Measurements from ENCODE around the gene PDS5A.
"Not testable (repeated sequence)": the region's sequence is repeated elsewhere in the genome, so short reads cannot be mapped to it uniquely, and the experiment has no call there.

PDS5A gene

GRCh38 chr4:39936565-39937418 lies 40.9 kb downstream of the PDS5A start:
- Mint-ChIP-seq H3K9me3 (no peaks in the 10 kb centered on the region), H3K36me3 (ENCODE audit: low read depth) (peaks cover 58% of the 10 kb centered on the region), H3K4me3 (no peak overlapping the region), H3K27me3 (no peaks in the 10 kb centered on the region), H3K4me1 (ENCODE audit: low read depth) (peaks cover 72% of the 10 kb centered on the region), H3K27ac (peak overlapping the region; percentile 68)
- no peak for DNase-seq

- peaks cover 68% of the 10 kb centered on the region for H3K4me1 Mint-ChIP-seq (ENCODE audit: low read depth)
- no peak for DNase-seq
- peak overlapping the region; percentile 40 for H3K4me3 Mint-ChIP-seq
Measured at GRCh38 chr4:39933671-39934590, 43.8 kb downstream of the PDS5A start.

GRCh38 chr4:39932776-39933402 lies 44.8 kb downstream of the PDS5A start:
- H3K4me1 Mint-ChIP-seq (ENCODE audit: low read depth): peaks cover 65% of the 10 kb centered on the region
- H3K27me3 Mint-ChIP-seq: no peaks in the 10 kb centered on the region
- peak overlapping the region; percentile 82 for H3K27ac Mint-ChIP-seq
- H3K4me3 Mint-ChIP-seq: peak overlapping the region; percentile 40
- no peak for DNase-seq
- peaks cover 62% of the 10 kb centered on the region for H3K36me3 Mint-ChIP-seq (ENCODE audit: low read depth)
- H3K9me3 Mint-ChIP-seq: no peaks in the 10 kb centered on the region

More at GRCh38 chr4:39933671-39934590, 43.8 kb downstream of the PDS5A start:
- Mint-ChIP-seq H3K9me3 (no peaks in the 10 kb centered on the region), H3K36me3 (ENCODE audit: low read depth) (peaks cover 60% of the 10 kb centered on the region), H3K27me3 (no peaks in the 10 kb centered on the region), H3K27ac (peak overlapping the region; percentile 51)

GRCh38 chr4:39931441-39931901 lies 46.2 kb downstream of the PDS5A start:
- Mint-ChIP-seq H3K4me3 (no peak overlapping the region), H3K36me3 (ENCODE audit: low read depth) (peaks cover 63% of the 10 kb centered on the region), H3K27ac (peak overlapping the region; percentile 82), H3K4me1 (ENCODE audit: low read depth) (peaks cover 61% of the 10 kb centered on the region), H3K27me3 (no peaks in the 10 kb centered on the region), H3K9me3 (no peaks in the 10 kb centered on the region)
- DNase-seq: no peak

GRCh38 chr4:39928538-39928937 lies 49.2 kb downstream of the PDS5A start:
- Mint-ChIP-seq H3K4me3 (no peak overlapping the region), H3K27me3 (no peaks in the 10 kb centered on the region), H3K9me3 (no peaks in the 10 kb centered on the region), H3K27ac (no peak overlapping the region), H3K36me3 (ENCODE audit: low read depth) (peaks cover 69% of the 10 kb centered on the region), H3K4me1 (ENCODE audit: low read depth) (peaks cover 39% of the 10 kb centered on the region)
- DNase-seq: no peak

- peaks cover 76% of the 10 kb centered on the region for H3K36me3 Mint-ChIP-seq (ENCODE audit: low read depth)
Measured at GRCh38 chr4:39924014-39924413, 53.7 kb downstream of the PDS5A start.

GRCh38 chr4:39922399-39922798 lies 55.3 kb downstream of the PDS5A start:
- peaks cover 74% of the 10 kb centered on the region for H3K36me3 Mint-ChIP-seq (ENCODE audit: low read depth)
- no peak overlapping the region for H3K27ac Mint-ChIP-seq
- no peaks in the 10 kb centered on the region for H3K9me3 Mint-ChIP-seq

More at GRCh38 chr4:39924014-39924413, 53.7 kb downstream of the PDS5A start:
- Mint-ChIP-seq H3K9me3 (no peaks in the 10 kb centered on the region), H3K4me3 (no peak overlapping the region), H3K27me3 (no peaks in the 10 kb centered on the region), H3K4me1 (ENCODE audit: low read depth) (peaks cover 16% of the 10 kb centered on the region), H3K27ac (peak overlapping the region; percentile 70)
- no peak for DNase-seq

GRCh38 chr4:39913471-39913870 lies 64.2 kb downstream of the PDS5A start:
- peaks cover 89% of the 10 kb centered on the region for H3K36me3 Mint-ChIP-seq (ENCODE audit: low read depth)
- H3K9me3 Mint-ChIP-seq: no peaks in the 10 kb centered on the region
- no peak overlapping the region for H3K4me3 Mint-ChIP-seq
- H3K27ac Mint-ChIP-seq: no peak overlapping the region
- no peaks in the 10 kb centered on the region for H3K4me1 Mint-ChIP-seq (ENCODE audit: low read depth)
- DNase-seq: no peak
- H3K27me3 Mint-ChIP-seq: no peaks in the 10 kb centered on the region

More at GRCh38 chr4:39922399-39922798, 55.3 kb downstream of the PDS5A start:
- H3K4me3 Mint-ChIP-seq: no peak overlapping the region
- no peaks in the 10 kb centered on the region for H3K27me3 Mint-ChIP-seq
- peaks cover 8% of the 10 kb centered on the region for H3K4me1 Mint-ChIP-seq (ENCODE audit: low read depth)
- no peak for DNase-seq

- Mint-ChIP-seq H3K9me3 (no peaks in the 10 kb centered on the region), H3K27me3 (no peaks in the 10 kb centered on the region), H3K4me3 (no peak overlapping the region), H3K36me3 (ENCODE audit: low read depth) (peaks cover 95% of the 10 kb centered on the region), H3K27ac (peak overlapping the region; percentile 37), H3K4me1 (ENCODE audit: low read depth) (peaks cover 12% of the 10 kb centered on the region)
- DNase-seq: no peak
Measured at GRCh38 chr4:39910064-39910463, 67.6 kb downstream of the PDS5A start.

- peaks cover 12% of the 10 kb centered on the region for H3K4me1 Mint-ChIP-seq (ENCODE audit: low read depth)
- no peak for DNase-seq
- no peaks in the 10 kb centered on the region for H3K27me3 Mint-ChIP-seq
- H3K36me3 Mint-ChIP-seq (ENCODE audit: low read depth): peaks cover 94% of the 10 kb centered on the region
- H3K27ac Mint-ChIP-seq: no peak overlapping the region
- no peak overlapping the region for H3K4me3 Mint-ChIP-seq
- no peaks in the 10 kb centered on the region for H3K9me3 Mint-ChIP-seq
Measured at GRCh38 chr4:39908284-39908683, 69.4 kb downstream of the PDS5A start.

GRCh38 chr4:39905656-39906055 lies 72.1 kb downstream of the PDS5A start:
- Mint-ChIP-seq H3K27me3 (no peaks in the 10 kb centered on the region), H3K27ac (peak overlapping the region; percentile 6), H3K4me1 (ENCODE audit: low read depth) (peaks cover 12% of the 10 kb centered on the region), H3K36me3 (ENCODE audit: low read depth) (peaks cover 94% of the 10 kb centered on the region), H3K4me3 (no peak overlapping the region), H3K9me3 (no peaks in the 10 kb centered on the region)
- no peak for DNase-seq

- Mint-ChIP-seq H3K27ac (peak overlapping the region; percentile 12), H3K36me3 (ENCODE audit: low read depth) (peaks cover 94% of the 10 kb centered on the region), H3K4me1 (ENCODE audit: low read depth) (peaks cover 12% of the 10 kb centered on the region)
- not testable (repeated sequence) for DNase-seq, H3K27me3 Mint-ChIP-seq, H3K4me3 Mint-ChIP-seq, H3K9me3 Mint-ChIP-seq
Measured at GRCh38 chr4:39905019-39905418, 72.7 kb downstream of the PDS5A start.

GRCh38 chr4:39900966-39901365 lies 76.7 kb downstream of the PDS5A start:
- Mint-ChIP-seq H3K36me3 (ENCODE audit: low read depth) (peaks cover 94% of the 10 kb centered on the region), H3K4me3 (no peak overlapping the region), H3K27me3 (no peaks in the 10 kb centered on the region), H3K9me3 (no peaks in the 10 kb centered on the region), H3K4me1 (ENCODE audit: low read depth) (peaks cover 9% of the 10 kb centered on the region), H3K27ac (no peak overlapping the region)
- no peak for DNase-seq

- Mint-ChIP-seq H3K27me3 (no peaks in the 10 kb centered on the region), H3K9me3 (no peaks in the 10 kb centered on the region), H3K4me3 (no peak overlapping the region), H3K36me3 (ENCODE audit: low read depth) (peaks cover 94% of the 10 kb centered on the region), H3K27ac (peak overlapping the region; percentile 68), H3K4me1 (ENCODE audit: low read depth) (peaks cover 5% of the 10 kb centered on the region)
- DNase-seq: no peak
Measured at GRCh38 chr4:39899291-39899690, 78.4 kb downstream of the PDS5A start.

Data from activated T-cell treated with anti-CD3 and anti-CD28 coated beads, Interleukin-2, amount 50 U/mL, for 24 hours (primary cell).